Neuronal stem cell (in vitro differentiated cells): ENCODE results near the gene CIART.

Source experiments
- DNase-seq: peaks from one replicate; pipeline ENCODE4 v3.0.0-alpha.2; 2013; ENCODE audit warnings: low spot score
- H2AFZ ChIP-seq: one replicate; pipeline ENCODE4 v1.6.1; 2013; ENCODE audit warnings: mild to moderate bottlenecking, low read length, inconsistent platforms
- H2AK5ac ChIP-seq: 2 replicates; pipeline ENCODE4 v1.6.1; 2013; ENCODE audit warnings: low read depth, mild to moderate bottlenecking, inconsistent platforms, low read length, moderate library complexity, mixed read lengths
- H2BK120ac ChIP-seq: 2 replicates; pipeline ENCODE4 v1.6.1; 2013; ENCODE audit warnings: low read depth, mild to moderate bottlenecking, inconsistent platforms, low read length, moderate library complexity, mixed read lengths
- H2BK12ac ChIP-seq: one replicate; pipeline ENCODE4 v1.6.1; 2013; ENCODE audit warnings: low read length, inconsistent platforms
- H2BK15ac ChIP-seq: 2 replicates; pipeline ENCODE4 v1.6.1; 2013; ENCODE audit warnings: mild to moderate bottlenecking, low read length, inconsistent platforms, mixed read lengths
- H2BK5ac ChIP-seq: one replicate; pipeline ENCODE4 v1.6.1; 2013; ENCODE audit warnings: inconsistent platforms, mild to moderate bottlenecking, low read length, moderate library complexity
- H3K14ac ChIP-seq: one replicate; pipeline ENCODE4 v1.6.1; 2013; ENCODE audit warnings: low read length, inconsistent platforms
- H3K18ac ChIP-seq: 2 replicates; pipeline ENCODE4 v1.6.1; 2013; ENCODE audit warnings: low read length, inconsistent platforms
- H3K23ac ChIP-seq: 2 replicates; pipeline ENCODE4 v1.6.1; 2013; ENCODE audit warnings: low read depth, mild to moderate bottlenecking, mixed read lengths, low read length, inconsistent platforms; ENCODE audit not compliant: poor library complexity
- H3K27ac ChIP-seq: replicated peaks from 3 replicates; pipeline ENCODE4 v1.5.1; 2013; ENCODE audit warnings: low read length, inconsistent platforms
- H3K27me3 ChIP-seq, 3 experiments: 2 replicates each; pipeline ENCODE4 v1.6.1; 2013; ENCODE audit warnings: low read length in 3 of 3, mild to moderate bottlenecking in 2 of 3, inconsistent platforms in 1 of 3, low read depth in 1 of 3, mixed read lengths in 1 of 3, moderate library complexity in 1 of 3; ENCODE audit not compliant: control insufficient read depth in 3 of 3, insufficient read depth in 3 of 3
- H3K36me3 ChIP-seq, 2 donors: replicated peaks in 1 of 2; 2 replicates each; pipeline ENCODE4 v1.6.1; 2013; ENCODE audit warnings: low read length in 2 of 2; ENCODE audit not compliant: control insufficient read depth in 2 of 2, insufficient read depth in 2 of 2
- H3K4ac ChIP-seq: 2 replicates; pipeline ENCODE4 v1.6.1; 2013; ENCODE audit warnings: inconsistent platforms, mild to moderate bottlenecking, low read length, moderate library complexity
- H3K4me1 ChIP-seq, 2 donors: 1 replicate in 1 of 2; 2 replicates in 1 of 2; pipeline ENCODE4 v1.6.1; 2013; ENCODE audit warnings: low read length in 2 of 2, low read depth in 1 of 2; ENCODE audit not compliant: control insufficient read depth in 2 of 2, insufficient read depth in 1 of 2
- H3K4me2 ChIP-seq: one replicate; pipeline ENCODE4 v1.6.1; 2013; ENCODE audit warnings: mild to moderate bottlenecking, low read length, inconsistent platforms; ENCODE audit not compliant: insufficient read depth, poor library complexity, severe bottlenecking
- H3K4me3 ChIP-seq, 2 donors: 2 replicates each; pipeline ENCODE4 v1.5.1; 2013; ENCODE audit warnings: low read length in 2 of 2, mild to moderate bottlenecking in 2 of 2, inconsistent platforms in 1 of 2, moderate library complexity in 1 of 2
- H3K79me1 ChIP-seq: one replicate; pipeline ENCODE4 v1.6.1; 2013; ENCODE audit warnings: low read depth, mild to moderate bottlenecking, inconsistent platforms, low read length, moderate library complexity
- H3K9ac ChIP-seq: one replicate; pipeline ENCODE4 v1.6.1; 2013; ENCODE audit warnings: mild to moderate bottlenecking, low read depth, low read length, inconsistent platforms; ENCODE audit not compliant: poor library complexity
- H3K9me3 ChIP-seq, 2 donors: replicated peaks in 1 of 2; 2 replicates each; pipeline versions ENCODE3 to v1.6.1; 2013; ENCODE audit warnings: low read length in 2 of 2, mild to moderate bottlenecking in 2 of 2, inconsistent platforms in 1 of 2, low read depth in 1 of 2, mixed read lengths in 1 of 2, moderate library complexity in 1 of 2; ENCODE audit not compliant: control insufficient read depth in 2 of 2, insufficient read depth in 1 of 2
- H4K8ac ChIP-seq: one replicate; pipeline ENCODE4 v1.6.1; 2013; ENCODE audit warnings: low read depth, mild to moderate bottlenecking, inconsistent platforms, low read length, moderate library complexity
- H4K91ac ChIP-seq: one replicate; pipeline ENCODE4 v1.6.1; 2013; ENCODE audit warnings: low read length, low read depth, mild to moderate bottlenecking, inconsistent platforms; ENCODE audit not compliant: poor library complexity
- WGBS, 2 donors: extraction: QIAGEN DNeasy Blood & Tissue Kit; methylation state at CpG; one replicate each; pipeline ENCODE4 v1.1.7; 2013; ENCODE audit warnings: missing lambda C conversion rate in 2 of 2, mixed read lengths in 1 of 2; ENCODE audit not compliant: insufficient read length in 2 of 2, insufficient replicate concordance in 1 of 2; ENCODE audit errors: extremely low coverage in 2 of 2; 5-methylcytosine and 5-hydroxymethylcytosine counted together

The CIART gene

DNA sequence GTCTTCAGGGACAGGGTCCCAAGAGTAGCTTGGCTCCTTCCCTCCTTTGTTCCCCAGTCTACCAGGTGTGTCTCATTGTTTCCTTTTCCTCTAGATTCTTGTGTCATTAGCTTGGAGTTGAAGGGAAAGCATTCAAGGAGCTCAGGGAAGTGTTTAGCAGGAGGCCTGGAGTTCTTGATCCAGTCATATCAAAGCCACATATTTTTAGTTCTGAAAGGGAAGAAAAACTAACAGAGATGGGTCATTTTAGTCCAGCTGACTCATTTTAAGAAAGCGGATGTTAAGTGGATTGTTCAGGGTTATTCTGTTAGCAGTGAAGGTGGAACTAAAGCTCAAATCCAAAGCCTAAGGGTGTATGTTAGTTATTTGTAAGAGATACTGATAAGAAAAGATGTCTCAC is 9.0 kb upstream of the CIART start:
- Histone ChIP-seq H2AK5ac (no peak overlapping the region), H3K27ac (peak overlapping the region; percentile 71), H3K4me2 (peak overlapping the region; percentile 79)

GRCh38 chr1:150280138-150280707 is 2.1 kb upstream of the CIART start:
- 100% methylated on average over 3 of the region's 6 CpGs; no CpG with 5 or more reads in 1 of the 2 donors for WGBS, 2 donors
- no peak overlapping the region for H2BK120ac ChIP-seq
- no peak overlapping the region for H2BK12ac ChIP-seq

More for the DNA sequence above, 9.0 kb upstream of the CIART start:
- no peak for DNase-seq
- Histone ChIP-seq H2BK12ac (no peak overlapping the region), H3K4ac (no peak overlapping the region), H4K91ac (no peak overlapping the region), H3K27me3 (no peaks in the 10 kb centered on the region), H3K14ac (no peak overlapping the region), H4K8ac (no peak overlapping the region), H2BK15ac (no peak overlapping the region), H2BK120ac (no peak overlapping the region), H3K9me3 (no peaks in the 10 kb centered on the region), H3K4me1 (peaks cover 8 to 9% of the 10 kb centered on the region in 2 donors), H2BK5ac (peak overlapping the region; percentile 67), H3K36me3 (peaks cover 6 to 29% of the 10 kb centered on the region in 2 donors), H3K9ac (no peak overlapping the region), H3K79me1 (peaks cover 2% of the 10 kb centered on the region), H3K4me3 (peak overlapping the region in 1 of 2 donors; percentile 51), H3K23ac (no peak overlapping the region), H2AFZ (no peak overlapping the region), H3K18ac (no peak overlapping the region)
- WGBS, 2 donors, result no CpG with 5 or more reads among the region's 1 CpG

GRCh38 chr1:150281221-150281757 is 1.1 kb upstream of the CIART start:
- H2BK15ac ChIP-seq, result no peak overlapping the region
- no peak overlapping the region for H3K4ac ChIP-seq
- peak overlapping the region; percentile 83 for H3K18ac ChIP-seq
- H3K27me3 ChIP-seq, result peaks cover 0 to 7% (median 0%) of the 10 kb centered on the region in 3 experiments
- H4K8ac ChIP-seq, result no peak overlapping the region
- H3K9ac ChIP-seq, result no peak overlapping the region
- H2AK5ac ChIP-seq, result peak overlapping the region; percentile 48
- DNase-seq, result peak; percentile 62
- peak overlapping the region; percentile 40 to 71 for H3K4me3 ChIP-seq
- H2BK120ac ChIP-seq, result no peak overlapping the region
- no peak overlapping the region for H2BK5ac ChIP-seq
- H3K27ac ChIP-seq, result no peak overlapping the region
- no peak overlapping the region for H3K14ac ChIP-seq
- peaks cover 6 to 45% of the 10 kb centered on the region in 2 donors for H3K36me3 ChIP-seq
- peak overlapping the region; percentile 19 for H2AFZ ChIP-seq
- WGBS, 2 donors, result no CpG with 5 or more reads among the region's 15 CpGs
- H3K4me1 ChIP-seq, result peaks cover 0 to 10% of the 10 kb centered on the region in 2 donors
- H3K79me1 ChIP-seq, result no peaks in the 10 kb centered on the region
- no peak overlapping the region for H4K91ac ChIP-seq
- no peak overlapping the region for H2BK12ac ChIP-seq
- H3K9me3 ChIP-seq, result no peaks in the 10 kb centered on the region
- H3K23ac ChIP-seq, result peak overlapping the region; percentile 66
- peak overlapping the region; percentile 71 for H3K4me2 ChIP-seq

More at GRCh38 chr1:150280138-150280707, 2.1 kb upstream of the CIART start:
- no peak overlapping the region for H3K14ac ChIP-seq
- H2AK5ac ChIP-seq, result no peak overlapping the region
- H2AFZ ChIP-seq, result no peak overlapping the region
- H4K8ac ChIP-seq, result no peak overlapping the region
- no peak overlapping the region for H3K9ac ChIP-seq
- H3K9me3 ChIP-seq, result no peaks in the 10 kb centered on the region
- H2BK5ac ChIP-seq, result no peak overlapping the region
- no peak overlapping the region for H3K4me3 ChIP-seq
- H3K79me1 ChIP-seq, result no peaks in the 10 kb centered on the region
- no peak overlapping the region for H3K4me2 ChIP-seq
- H3K36me3 ChIP-seq, result peaks cover 8 to 54% of the 10 kb centered on the region in 2 donors
- DNase-seq, result no peak
- no peak overlapping the region for H2BK15ac ChIP-seq
- no peak overlapping the region for H4K91ac ChIP-seq
- H3K27me3 ChIP-seq, result peaks cover 0 to 7% (median 0%) of the 10 kb centered on the region in 3 experiments
- H3K23ac ChIP-seq, result no peak overlapping the region
- no peak overlapping the region for H3K27ac ChIP-seq
- no peak overlapping the region for H3K18ac ChIP-seq
- H3K4ac ChIP-seq, result no peak overlapping the region
- peaks cover 0 to 10% of the 10 kb centered on the region in 2 donors for H3K4me1 ChIP-seq

GRCh38 chr1:150282558-150282958 is 204 bp downstream of the CIART start:
- H2BK12ac ChIP-seq, result no peak overlapping the region
- H2BK5ac ChIP-seq, result no peak overlapping the region
- H3K18ac ChIP-seq, result peak overlapping the region; percentile 84
- H3K9ac ChIP-seq, result peak overlapping the region; percentile 65
- peak overlapping the region; percentile 22 for H2AK5ac ChIP-seq
- H3K4me1 ChIP-seq, result peaks cover 0 to 10% of the 10 kb centered on the region in 2 donors
- H2BK120ac ChIP-seq, result no peak overlapping the region
- DNase-seq, result no peak
- no peak overlapping the region for H3K27ac ChIP-seq
- no peaks in the 10 kb centered on the region for H3K79me1 ChIP-seq
- no peak overlapping the region for H3K23ac ChIP-seq
- H3K27me3 ChIP-seq, result peaks cover 0 to 7% (median 0%) of the 10 kb centered on the region in 3 experiments
- H3K4ac ChIP-seq, result no peak overlapping the region
- H4K8ac ChIP-seq, result no peak overlapping the region
- no peak overlapping the region for H4K91ac ChIP-seq
- no peak overlapping the region for H2BK15ac ChIP-seq
- H2AFZ ChIP-seq, result peak overlapping the region; percentile 63
- no peaks in the 10 kb centered on the region for H3K9me3 ChIP-seq
- peaks cover 4 to 39% of the 10 kb centered on the region in 2 donors for H3K36me3 ChIP-seq
- peak overlapping the region; percentile 88 for H3K4me2 ChIP-seq
- no CpG with 5 or more reads among the region's 21 CpGs for WGBS, 2 donors
- H3K14ac ChIP-seq, result peak overlapping the region; percentile 22
- peak overlapping the region; percentile 47 to 82 for H3K4me3 ChIP-seq
